HepG2 (cell line): Measurements from ENCODE around the gene DDX10.

Source experiments
- ATF4 ChIP-seq, 2 experiments: fragments of 450-650 bp in 1 of 2; sonication (generic) in 1 of 2; formaldehyde crosslinking; IDR thresholded peaks; 2 replicates each; pipeline versions ENCODE4 v1.5.0 to v1.8.0; 2020 to 2022; ENCODE audit warnings: mild to moderate bottlenecking in 1 of 2, missing genetic modification reagents in 1 of 2
- CAMTA2 ChIP-seq: sonication (generic); formaldehyde crosslinking; IDR thresholded peaks from 2 replicates; pipeline ENCODE4 v1.4.0; 2020; ENCODE audit warnings: mild to moderate bottlenecking, missing genetic modification reagents, borderline replicate concordance
- CTCF ChIP-seq: sonication (generic); formaldehyde crosslinking; IDR thresholded peaks from 2 replicates; pipeline ENCODE4 v1.5.0; 2020; ENCODE audit warnings: mild to moderate bottlenecking, missing genetic modification reagents, moderate library complexity
- RNF2 ChIP-seq: fragments of 450-650 bp; conservative IDR thresholded peaks from 2 replicates; pipeline ENCODE4 v1.6.1; 2016; ENCODE audit warnings: low read depth
- SALL2 ChIP-seq: sonication (generic); formaldehyde crosslinking; IDR thresholded peaks from 2 replicates; pipeline ENCODE4 v1.8.1; 2023; ENCODE audit warnings: mild to moderate bottlenecking, missing genetic modification reagents, inconsistent platforms
- SIN3A ChIP-seq: IDR thresholded peaks from 2 replicates; pipeline ENCODE4 v1.6.1; 2011; ENCODE audit warnings: low read depth, mild to moderate bottlenecking, control low read depth, low read length, borderline replicate concordance
- SUZ12 ChIP-seq: fragments of 150-350 bp; IDR thresholded peaks from 2 replicates; pipeline ENCODE4 v1.6.1; 2014; ENCODE audit warnings: low read depth, low read length
- TAF1 ChIP-seq: sonication (generic); formaldehyde crosslinking; IDR thresholded peaks from 2 replicates; pipeline ENCODE4 v1.4.0; 2020; ENCODE audit warnings: missing genetic modification reagents
- TARDBP ChIP-seq: sonication (generic); formaldehyde crosslinking; IDR thresholded peaks from 2 replicates; pipeline ENCODE4 v1.8.0; 2022; ENCODE audit warnings: mild to moderate bottlenecking, missing genetic modification reagents
- ZFX ChIP-seq: sonication (generic); formaldehyde crosslinking; IDR thresholded peaks from 2 replicates; pipeline ENCODE4 v1.4.0; 2020; ENCODE audit warnings: mild to moderate bottlenecking, low read depth, missing genetic modification reagents, moderate library complexity
- ZNF552 ChIP-seq: sonication (generic); formaldehyde crosslinking; IDR thresholded peaks from 2 replicates; pipeline ENCODE4 v1.9.0; 2022; ENCODE audit warnings: missing genetic modification reagents, mild to moderate bottlenecking, borderline replicate concordance
- ZSCAN29 ChIP-seq: sonication (generic); formaldehyde crosslinking; conservative IDR thresholded peaks from 2 replicates; pipeline ENCODE4 v1.4.0; 2020; ENCODE audit warnings: mild to moderate bottlenecking, missing genetic modification reagents
- TF ChIP-seq, protein P1 (sequence below): IDR thresholded peaks from 2 replicates; pipeline ENCODE4 v1.6.1; 2012; ENCODE audit warnings: inconsistent platforms
- TF ChIP-seq, protein P2 (sequence below): sonication (generic); formaldehyde crosslinking; IDR thresholded peaks from 2 replicates; pipeline ENCODE4 v1.4.0; 2020; ENCODE audit warnings: missing genetic modification reagents, mild to moderate bottlenecking, borderline replicate concordance

DNA sequence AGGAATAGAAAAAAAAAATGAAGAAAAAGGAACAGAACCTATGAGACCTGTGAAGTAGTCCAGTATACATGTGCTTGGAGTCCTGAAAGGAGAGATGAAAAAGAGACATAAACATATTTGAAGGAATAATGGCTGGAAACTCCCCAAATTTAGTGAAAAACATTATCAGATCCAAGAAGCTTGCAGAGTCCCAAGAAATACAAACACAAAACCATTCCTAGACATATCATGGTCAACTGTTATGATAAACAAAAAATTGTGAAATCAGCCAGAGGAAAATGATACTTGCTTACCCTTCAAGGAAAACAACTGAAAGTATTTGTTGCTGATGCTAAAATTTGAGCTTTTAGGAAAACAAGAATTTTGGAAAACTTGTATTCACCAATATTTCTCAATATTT is 250.1 kb downstream of the DDX10 start:
- TF ChIP-seq SUZ12 (no peak), RNF2 (no peak), ZNF552 (CRISPR knock-in tag) (no peak), ZFX (CRISPR knock-in tag) (no peak), SIN3A (no peak), CTCF (CRISPR knock-in tag) (no peak), CAMTA2 (no peak), TAF1 (CRISPR knock-in tag) (no peak), TARDBP (CRISPR knock-in tag) (no peak), ZSCAN29 (CRISPR knock-in tag) (no peak), ATF4 (CRISPR knock-in tag; IDR thresholded peaks at IDR 0.05) (no peak), SALL2 (CRISPR knock-in tag) (no peak)
- TF ChIP-seq, protein P1, sequence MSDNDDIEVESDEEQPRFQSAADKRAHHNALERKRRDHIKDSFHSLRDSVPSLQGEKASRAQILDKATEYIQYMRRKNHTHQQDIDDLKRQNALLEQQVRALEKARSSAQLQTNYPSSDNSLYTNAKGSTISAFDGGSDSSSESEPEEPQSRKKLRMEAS = no peak
- TF ChIP-seq, protein P2, sequence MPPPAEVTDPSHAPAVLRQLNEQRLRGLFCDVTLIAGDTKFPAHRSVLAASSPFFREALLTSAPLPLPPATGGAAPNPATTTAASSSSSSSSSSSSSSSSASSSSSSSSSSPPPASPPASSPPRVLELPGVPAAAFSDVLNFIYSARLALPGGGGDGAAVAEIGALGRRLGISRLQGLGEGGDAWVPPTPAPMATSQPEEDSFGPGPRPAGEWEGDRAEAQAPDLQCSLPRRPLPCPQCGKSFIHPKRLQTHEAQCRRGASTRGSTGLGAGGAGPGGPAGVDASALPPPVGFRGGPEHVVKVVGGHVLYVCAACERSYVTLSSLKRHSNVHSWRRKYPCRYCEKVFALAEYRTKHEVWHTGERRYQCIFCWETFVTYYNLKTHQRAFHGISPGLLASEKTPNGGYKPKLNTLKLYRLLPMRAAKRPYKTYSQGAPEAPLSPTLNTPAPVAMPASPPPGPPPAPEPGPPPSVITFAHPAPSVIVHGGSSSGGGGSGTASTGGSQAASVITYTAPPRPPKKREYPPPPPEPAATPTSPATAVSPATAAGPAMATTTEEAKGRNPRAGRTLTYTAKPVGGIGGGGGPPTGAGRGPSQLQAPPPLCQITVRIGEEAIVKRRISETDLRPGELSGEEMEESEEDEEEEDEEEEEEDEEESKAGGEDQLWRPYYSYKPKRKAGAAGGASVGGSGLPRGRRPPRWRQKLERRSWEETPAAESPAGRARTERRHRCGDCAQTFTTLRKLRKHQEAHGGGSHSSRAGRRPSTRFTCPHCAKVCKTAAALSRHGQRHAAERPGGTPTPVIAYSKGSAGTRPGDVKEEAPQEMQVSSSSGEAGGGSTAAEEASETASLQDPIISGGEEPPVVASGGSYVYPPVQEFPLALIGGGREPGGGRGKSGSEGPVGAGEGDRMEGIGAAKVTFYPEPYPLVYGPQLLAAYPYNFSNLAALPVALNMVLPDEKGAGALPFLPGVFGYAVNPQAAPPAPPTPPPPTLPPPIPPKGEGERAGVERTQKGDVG (CRISPR knock-in tag) = no peak
